Measurements from ENCODE around the gene NUBP2. TPM values are rescaled to one million over a fixed set of nuclear protein-coding genes. Genes with fewer than 3 reads are reported as not detected.

Gene NUBP2
- total RNA-seq, 1 donor from 2014 or later: 114 TPM

GRCh38 chr16:1823821-1824220 is 41.1 kb downstream of the NUBP2 start:
- DNase-seq (ENCODE audit: low read depth): peak; percentile 59

GRCh38 chr16:1825381-1825863 is 42.7 kb downstream of the NUBP2 start:
- DNase-seq (ENCODE audit: low read depth): no peak

- peak; percentile 52 for DNase-seq (ENCODE audit: low read depth)
Observed at GRCh38 chr16:1825864-1826690, 43.3 kb downstream of the NUBP2 start.

DNA sequence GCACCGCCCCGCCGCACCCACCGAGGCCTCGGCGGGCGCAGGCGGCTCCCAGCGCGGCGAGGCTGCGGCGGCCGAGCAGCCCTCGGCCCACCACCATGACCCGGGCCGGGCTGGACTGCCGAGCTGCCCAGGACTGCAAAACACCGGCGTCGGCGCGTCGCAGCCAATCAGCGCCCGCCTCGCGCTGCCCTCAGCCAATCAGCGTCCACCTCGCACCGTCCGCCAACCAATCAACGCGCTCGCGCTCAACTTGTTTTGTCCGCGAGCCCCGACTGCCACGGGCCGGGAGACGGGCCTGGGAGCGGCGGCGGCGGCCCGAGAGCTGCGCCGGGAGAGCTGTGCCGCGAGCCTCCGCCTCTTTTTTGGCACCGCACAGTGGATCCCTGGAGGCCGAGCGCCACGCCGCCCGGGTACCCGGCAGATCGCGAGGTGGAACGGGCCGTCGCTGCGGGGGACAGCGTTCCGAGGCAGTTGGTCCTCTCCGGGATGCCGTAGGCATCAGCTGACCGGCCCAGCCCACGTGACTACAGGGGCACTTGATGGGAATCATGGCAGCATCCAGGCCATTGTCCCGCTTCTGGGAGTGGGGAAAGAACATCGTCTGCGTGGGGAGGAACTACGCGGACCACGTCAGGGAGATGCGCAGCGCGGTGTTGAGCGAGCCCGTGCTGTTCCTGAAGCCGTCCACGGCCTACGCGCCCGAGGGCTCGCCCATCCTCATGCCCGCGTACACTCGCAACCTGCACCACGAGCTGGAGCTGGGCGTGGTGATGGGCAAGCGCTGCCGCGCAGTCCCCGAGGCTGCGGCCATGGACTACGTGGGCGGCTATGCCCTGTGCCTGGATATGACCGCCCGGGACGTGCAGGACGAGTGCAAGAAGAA is 44.2 kb downstream of the NUBP2 start, which contains the start of the genes FAHD1 and HAGH:
TSS of gene FAHD1 (plus strand) at position 516 of the 883 bp plus-strand sequence. CDS start at position 549, 33 bp downstream.
TSS of gene HAGH (minus strand) at position 135 of the 883 bp plus-strand sequence. CDS start at position 97, 38 bp downstream.
- DNase-seq (ENCODE audit: low read depth): peak; percentile 94

GRCh38 chr16:1828645-1829410 is 46.1 kb downstream of the NUBP2 start:
- no peak for DNase-seq (ENCODE audit: low read depth)

DNA sequence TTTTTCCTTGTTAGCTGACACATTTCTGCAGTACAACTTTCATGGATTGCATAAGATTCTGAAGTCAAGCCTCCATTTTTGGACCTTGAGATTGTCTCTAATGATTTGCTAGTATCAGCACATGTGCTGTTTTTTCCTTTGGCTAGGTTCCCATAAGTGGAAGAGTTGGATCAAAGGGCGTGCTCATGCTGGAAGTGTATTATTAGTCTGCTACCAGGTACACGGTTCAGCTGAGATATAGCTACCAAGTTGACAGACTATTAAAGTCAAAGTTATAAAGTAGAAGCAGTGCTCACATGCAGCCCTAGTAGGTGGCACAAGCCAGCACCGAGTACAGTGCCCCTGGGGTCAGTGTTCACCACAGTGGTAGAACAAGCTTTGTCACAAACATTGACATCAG is 47.5 kb downstream of the NUBP2 start:
- DNase-seq (ENCODE audit: low read depth): no peak

- DNase-seq (ENCODE audit: low read depth): no peak
Observed at GRCh38 chr16:1831186-1832075, 48.7 kb downstream of the NUBP2 start.

DNA sequence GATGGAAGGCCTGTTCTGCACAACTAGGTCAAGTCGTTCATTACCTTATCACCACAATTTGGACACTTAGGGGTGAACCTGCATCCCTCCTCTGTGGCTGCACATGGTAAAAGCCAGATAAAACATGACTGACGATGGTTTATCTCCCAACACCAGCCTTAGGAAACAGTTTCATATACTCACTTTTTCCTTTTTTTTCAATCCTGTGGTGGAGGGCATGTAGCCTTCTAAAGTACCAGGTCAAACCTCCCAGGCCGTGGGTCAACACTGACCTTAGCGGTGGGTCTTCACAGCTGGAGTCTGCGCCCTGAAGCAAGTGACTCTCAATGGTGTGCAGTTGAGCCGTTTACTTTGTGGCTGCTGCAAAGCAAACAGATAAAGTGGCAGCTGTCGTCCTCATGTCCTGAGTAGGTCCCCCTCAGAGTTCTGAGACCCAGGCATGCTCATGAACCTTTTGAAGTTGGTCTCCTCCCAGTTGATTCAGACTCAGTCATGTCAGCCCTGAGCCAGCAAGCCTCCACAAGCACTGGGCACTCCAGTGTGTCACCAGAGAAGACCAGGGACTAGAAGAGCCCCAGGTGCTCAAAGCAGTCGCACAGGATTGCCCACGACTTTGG is 50.2 kb downstream of the NUBP2 start:
- no peak for DNase-seq (ENCODE audit: low read depth)

DNA sequence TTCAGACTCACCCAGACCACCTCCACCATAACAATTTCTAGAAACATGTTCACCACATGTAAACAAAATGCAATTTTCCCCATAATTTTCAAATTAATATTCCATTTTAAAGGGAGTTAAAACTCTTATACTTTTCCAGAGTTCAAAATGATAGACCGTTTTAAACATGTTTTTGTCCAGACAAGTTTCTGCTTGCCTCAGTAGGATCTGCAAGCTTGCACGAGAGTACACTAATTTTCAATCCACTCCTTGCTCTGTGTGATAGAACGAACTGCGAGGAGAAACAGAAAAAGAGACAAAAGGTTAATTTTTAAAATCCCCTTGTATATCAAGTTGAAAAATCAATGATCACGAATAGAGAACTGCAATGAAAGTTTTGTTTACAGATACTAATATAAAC is 51.3 kb downstream of the NUBP2 start:
- DNase-seq (ENCODE audit: low read depth): no peak

Small RNA genes within 50 kb of the gene (microRNA-seq; reads per million reads assigned to microRNA genes)
- 4.0 reads per million, percentile 16 among the genes with 10 or more reads in this experiment for gene MIR3177

Other genes with a start within 250 kb of the NUBP2 start
- gene TMEM204, start 249.3 kb upstream of the NUBP2 start, total RNA-seq: 0.45 TPM in 1 of 2 replicates, not detected in the other
- 12.8 and 16.7 TPM in 2 replicates for gene IFT140, start 170.9 kb upstream of the NUBP2 start, total RNA-seq
- gene CRAMP1, start 170.6 kb upstream of the NUBP2 start, total RNA-seq: 7.8 and 8.4 TPM in 2 replicates
- 20.1 and 24.7 TPM in 2 replicates for gene JPT2, start 104.7 kb upstream of the NUBP2 start, total RNA-seq
- 90.3 and 108 TPM in 2 replicates for gene MAPK8IP3, start 76.8 kb upstream of the NUBP2 start, total RNA-seq
- gene NME3, start 11.4 kb upstream of the NUBP2 start, total RNA-seq: 51.2 and 61.2 TPM in 2 replicates
- 15.0 and 17.2 TPM in 2 replicates for gene EME2, start 10.2 kb upstream of the NUBP2 start, total RNA-seq
- 152 TPM in 2 replicates for gene MRPS34, start 9.8 kb upstream of the NUBP2 start, total RNA-seq
- gene SPSB3, start 389 bp upstream of the NUBP2 start, total RNA-seq: 27.0 and 39.6 TPM in 2 replicates
- gene IGFALS, start 10.7 kb downstream of the NUBP2 start, total RNA-seq: not detected in 2 replicates
- 178 and 182 TPM in 2 replicates for gene HAGH, start 43.9 kb downstream of the NUBP2 start, total RNA-seq
- 48.6 and 53.2 TPM in 2 replicates for gene FAHD1, start 44.2 kb downstream of the NUBP2 start, total RNA-seq
- gene MEIOB, start 89.2 kb downstream of the NUBP2 start, total RNA-seq: not detected in 2 replicates
- not detected in 2 replicates for gene HS3ST6, start 135.5 kb downstream of the NUBP2 start, total RNA-seq
- 23.2 and 26.8 TPM in 2 replicates for gene MSRB1, start 160.2 kb downstream of the NUBP2 start, total RNA-seq
- 4.0 and 5.8 TPM in 2 replicates for gene RPL3L, start 171.7 kb downstream of the NUBP2 start, total RNA-seq
- 206 and 226 TPM in 2 replicates for gene NDUFB10, start 176.6 kb downstream of the NUBP2 start, total RNA-seq
- gene RPS2, start 181.9 kb downstream of the NUBP2 start, total RNA-seq: 1,943 and 2,126 TPM in 2 replicates
- gene RNF151, start 183.9 kb downstream of the NUBP2 start, total RNA-seq: 0.24 TPM in 1 of 2 replicates, not detected in the other
- gene TBL3, start 189.1 kb downstream of the NUBP2 start, total RNA-seq: 46.8 and 66.4 TPM in 2 replicates
- 1.1 and 3.1 TPM in 2 replicates for gene NOXO1, start 198.5 kb downstream of the NUBP2 start, total RNA-seq
- 19.9 and 22.6 TPM in 2 replicates for gene GFER, start 201.2 kb downstream of the NUBP2 start, total RNA-seq
- gene SYNGR3, start 207.0 kb downstream of the NUBP2 start, total RNA-seq: 0.51 and 2.7 TPM in 2 replicates
- gene ZNF598, start 226.9 kb downstream of the NUBP2 start, total RNA-seq: 33.5 and 50.3 TPM in 2 replicates
- 0.29 and 0.83 TPM in 2 replicates for gene NPW, start 236.8 kb downstream of the NUBP2 start, total RNA-seq
- gene NHERF2, start 243.9 kb downstream of the NUBP2 start, total RNA-seq: 38.1 and 52.7 TPM in 2 replicates